ENCODE measurements around the gene CLCA1. TPM values are rescaled to one million over a fixed set of nuclear protein-coding genes. Genes with fewer than 3 reads are reported as not detected.

CLCA1 gene
- total and polyA plus RNA-seq, 12 donors = not detected

- no peak overlapping the region for H3K4me3 ChIP-seq
- H3K27me3 ChIP-seq = peaks cover 0 to 4% (median 0%) of the 10 kb centered on the region in 7 donors
- H3K36me3 ChIP-seq = no peaks in the 10 kb centered on the region
- TF ChIP-seq, protein P1, sequence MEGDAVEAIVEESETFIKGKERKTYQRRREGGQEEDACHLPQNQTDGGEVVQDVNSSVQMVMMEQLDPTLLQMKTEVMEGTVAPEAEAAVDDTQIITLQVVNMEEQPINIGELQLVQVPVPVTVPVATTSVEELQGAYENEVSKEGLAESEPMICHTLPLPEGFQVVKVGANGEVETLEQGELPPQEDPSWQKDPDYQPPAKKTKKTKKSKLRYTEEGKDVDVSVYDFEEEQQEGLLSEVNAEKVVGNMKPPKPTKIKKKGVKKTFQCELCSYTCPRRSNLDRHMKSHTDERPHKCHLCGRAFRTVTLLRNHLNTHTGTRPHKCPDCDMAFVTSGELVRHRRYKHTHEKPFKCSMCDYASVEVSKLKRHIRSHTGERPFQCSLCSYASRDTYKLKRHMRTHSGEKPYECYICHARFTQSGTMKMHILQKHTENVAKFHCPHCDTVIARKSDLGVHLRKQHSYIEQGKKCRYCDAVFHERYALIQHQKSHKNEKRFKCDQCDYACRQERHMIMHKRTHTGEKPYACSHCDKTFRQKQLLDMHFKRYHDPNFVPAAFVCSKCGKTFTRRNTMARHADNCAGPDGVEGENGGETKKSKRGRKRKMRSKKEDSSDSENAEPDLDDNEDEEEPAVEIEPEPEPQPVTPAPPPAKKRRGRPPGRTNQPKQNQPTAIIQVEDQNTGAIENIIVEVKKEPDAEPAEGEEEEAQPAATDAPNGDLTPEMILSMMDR (IDR thresholded peaks at IDR 0.05) = no peak
- H3K4me1 ChIP-seq = no peaks in the 10 kb centered on the region
- 85 to 91% methylated on average over 5 of the region's 5 CpGs for WGBS, 2 donors
- intact Hi-C loops (cut with DNase I) = no loop called here
- no peak overlapping the region for H3K27ac ChIP-seq
- DNase-seq (no peak), ATAC-seq (no peak)
- H3K9me3 ChIP-seq = no peaks in the 10 kb centered on the region
Measured at GRCh38 chr1:86455073-86455472, 13.7 kb upstream of the CLCA1 start.

- ATAC-seq = no peak
- 19 to 38% methylated on average over 1 of the region's 1 CpG for WGBS, 2 donors
- intact Hi-C loops (cut with DNase I) = no loop called here
Measured at GRCh38 chr1:86460998-86461397, 7.7 kb upstream of the CLCA1 start.

DNA sequence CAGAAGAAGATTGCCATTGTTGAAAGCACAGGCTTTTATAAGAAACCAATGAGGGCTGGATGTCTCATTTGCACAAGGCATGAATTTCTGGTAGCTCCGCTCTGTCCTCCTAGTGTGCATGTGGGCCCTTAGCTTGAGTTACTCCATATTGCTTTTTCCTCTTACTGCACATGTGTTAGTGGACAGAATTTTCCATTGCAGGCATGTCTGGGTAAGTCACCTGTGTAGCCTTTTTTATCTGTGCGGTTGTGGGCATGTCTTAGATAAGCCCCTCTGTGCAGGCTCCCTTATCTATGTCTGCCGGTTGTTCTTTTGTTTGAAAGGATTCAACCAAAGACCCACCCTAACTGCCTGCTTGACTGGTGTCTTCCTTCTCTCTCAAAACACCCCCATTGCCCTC, 7.2 kb upstream of the CLCA1 start:
- WGBS, 2 donors = 56 to 61% methylated on average over 3 of the region's 3 CpGs
- Histone ChIP-seq H3K4me1 (peaks cover 0 to 5% (median 0%) of the 10 kb centered on the region in 9 donors), H3K4me3 (no peak overlapping the region), H3K27me3 (peaks cover 0 to 4% (median 0%) of the 10 kb centered on the region in 7 donors), H3K9me3 (no peaks in the 10 kb centered on the region), H3K36me3 (no peaks in the 10 kb centered on the region), H3K27ac (no peak overlapping the region)
- DNase-seq (no peak), ATAC-seq (no peak)
- TF ChIP-seq, protein P1 (IDR thresholded peaks at IDR 0.05) = no peak
- intact Hi-C loops (cut with DNase I) = no loop called here

More at GRCh38 chr1:86460998-86461397, 7.7 kb upstream of the CLCA1 start:
- no peak for DNase-seq
- H3K36me3 ChIP-seq = no peaks in the 10 kb centered on the region
- TF ChIP-seq, protein P1 (IDR thresholded peaks at IDR 0.05) = no peak
- peaks cover 0 to 4% (median 0%) of the 10 kb centered on the region in 7 donors for H3K27me3 ChIP-seq
- no peak overlapping the region for H3K4me3 ChIP-seq
- H3K9me3 ChIP-seq = no peaks in the 10 kb centered on the region
- peaks cover 0 to 5% (median 0%) of the 10 kb centered on the region in 9 donors for H3K4me1 ChIP-seq
- H3K27ac ChIP-seq = no peak overlapping the region

DNA sequence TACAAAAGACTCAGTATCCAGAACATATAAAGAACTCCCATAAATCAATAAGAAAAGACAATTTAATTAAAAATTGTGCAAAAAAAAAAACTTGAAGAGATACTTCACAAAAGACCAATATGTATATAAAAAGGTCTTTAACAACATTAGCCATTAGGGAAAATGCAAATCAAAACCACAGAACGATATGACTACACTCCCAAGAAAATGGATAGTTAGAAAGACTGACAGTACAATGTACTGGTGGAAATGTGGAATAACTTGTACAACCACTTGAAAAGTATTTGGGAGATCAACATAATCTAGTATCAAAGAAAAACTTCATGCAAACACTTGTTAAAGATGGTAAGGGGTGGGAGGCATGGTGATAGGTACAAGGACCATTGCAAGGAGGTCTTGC, 3.9 kb upstream of the CLCA1 start:
- H3K9me3 ChIP-seq = no peaks in the 10 kb centered on the region
- DNase-seq (no peak), ATAC-seq (no peak)
- no peak overlapping the region for H3K4me3 ChIP-seq
- WGBS, 2 donors = 74 to 79% methylated on average over 1 of the region's 1 CpG
- TF ChIP-seq, protein P1 (IDR thresholded peaks at IDR 0.05) = no peak
- peaks cover 0 to 5% (median 0%) of the 10 kb centered on the region in 7 donors for H3K27me3 ChIP-seq
- H3K27ac ChIP-seq = no peak overlapping the region
- H3K4me1 ChIP-seq = peaks cover 0 to 5% (median 0%) of the 10 kb centered on the region in 9 donors
- intact Hi-C loops (cut with DNase I) = no loop called here
- no peaks in the 10 kb centered on the region for H3K36me3 ChIP-seq

All from heart right ventricle (tissue), 16 donors.